ENCODE data around the gene MOB2. TPM values are rescaled to one million over a fixed set of nuclear protein-coding genes. Genes with fewer than 3 reads are reported as not detected.

Gene MOB2
- total RNA-seq, 1 experiment from 2014 or later = 29.8 TPM

GRCh38 chr11:1509626-1510255 is 23.2 kb upstream of the MOB2 start:
- BruUV-seq (replicated peaks) = no TSS peak
- H3K4me3 Mint-ChIP-seq (ENCODE audit: low read depth, unreplicated experiment) = no peak overlapping the region
- no peaks in the 10 kb centered on the region for H3K4me1 Mint-ChIP-seq (ENCODE audit: low read depth, unreplicated experiment)
- intact Hi-C loops (cut with micrococcal nuclease; ENCODE audit: unreplicated experiment) = loop anchor here (10.0 kb wide), 1 partner anchor 205 kb away; the partner anchor contains the start of gene TOLLIP
- H3K27ac Mint-ChIP-seq (ENCODE audit: unreplicated experiment) = no peak overlapping the region
- DNase-seq = no peak
- no peaks in the 10 kb centered on the region for H3K27me3 Mint-ChIP-seq (ENCODE audit: unreplicated experiment)
- no peak for TF ChIP-seq CTCF (IDR thresholded peaks at IDR 0.05; ENCODE audit: unreplicated experiment)
- no peaks in the 10 kb centered on the region for H3K9me3 Mint-ChIP-seq (ENCODE audit: low read depth, unreplicated experiment)
- no peaks in the 10 kb centered on the region for H3K36me3 Mint-ChIP-seq (ENCODE audit: insufficient read depth, unreplicated experiment)
- CTCF ChIA-PET = interaction anchor here (0.7 kb wide), 1 partner anchor 17 kb away, joined by 3 read pairs; no protein-coding TSS in a partner anchor

GRCh38 chr11:1508986-1509385 is 22.4 kb upstream of the MOB2 start:
- H3K27me3 Mint-ChIP-seq (ENCODE audit: unreplicated experiment) = no peaks in the 10 kb centered on the region
- no peak for TF ChIP-seq CTCF (IDR thresholded peaks at IDR 0.05; ENCODE audit: unreplicated experiment)
- no peak overlapping the region for H3K4me3 Mint-ChIP-seq (ENCODE audit: low read depth, unreplicated experiment)
- H3K36me3 Mint-ChIP-seq (ENCODE audit: insufficient read depth, unreplicated experiment) = no peaks in the 10 kb centered on the region
- no TSS peak for BruUV-seq (replicated peaks)
- H3K4me1 Mint-ChIP-seq (ENCODE audit: low read depth, unreplicated experiment) = no peaks in the 10 kb centered on the region
- DNase-seq = no peak
- H3K27ac Mint-ChIP-seq (ENCODE audit: unreplicated experiment) = no peak overlapping the region
- CTCF ChIA-PET = no interaction called here
- H3K9me3 Mint-ChIP-seq (ENCODE audit: low read depth, unreplicated experiment) = no peaks in the 10 kb centered on the region
- intact Hi-C loops (cut with micrococcal nuclease; ENCODE audit: unreplicated experiment) = no loop called here

GRCh38 chr11:1508491-1508891 is 21.9 kb upstream of the MOB2 start:
- CTCF ChIA-PET = no interaction called here
- Mint-ChIP-seq H3K27ac (ENCODE audit: unreplicated experiment) (no peak overlapping the region), H3K36me3 (ENCODE audit: insufficient read depth, unreplicated experiment) (no peaks in the 10 kb centered on the region), H3K4me1 (ENCODE audit: low read depth, unreplicated experiment) (no peaks in the 10 kb centered on the region), H3K27me3 (ENCODE audit: unreplicated experiment) (no peaks in the 10 kb centered on the region), H3K9me3 (ENCODE audit: low read depth, unreplicated experiment) (no peaks in the 10 kb centered on the region), H3K4me3 (ENCODE audit: low read depth, unreplicated experiment) (no peak overlapping the region)
- BruUV-seq (replicated peaks) = no TSS peak
- DNase-seq = no peak
- intact Hi-C loops (cut with micrococcal nuclease; ENCODE audit: unreplicated experiment) = no loop called here
- TF ChIP-seq CTCF (IDR thresholded peaks at IDR 0.05; ENCODE audit: unreplicated experiment) = no peak

GRCh38 chr11:1507381-1508140 is 21.0 kb upstream of the MOB2 start:
- CTCF ChIA-PET = no interaction called here
- BruUV-seq (replicated peaks) = no TSS peak
- intact Hi-C loops (cut with micrococcal nuclease; ENCODE audit: unreplicated experiment) = no loop called here
- DNase-seq = no peak
- Mint-ChIP-seq H3K4me1 (ENCODE audit: low read depth, unreplicated experiment) (no peaks in the 10 kb centered on the region), H3K36me3 (ENCODE audit: insufficient read depth, unreplicated experiment) (no peaks in the 10 kb centered on the region), H3K4me3 (ENCODE audit: low read depth, unreplicated experiment) (no peak overlapping the region), H3K27ac (ENCODE audit: unreplicated experiment) (no peak overlapping the region), H3K9me3 (ENCODE audit: low read depth, unreplicated experiment) (no peaks in the 10 kb centered on the region), H3K27me3 (ENCODE audit: unreplicated experiment) (no peaks in the 10 kb centered on the region)
- TF ChIP-seq CTCF (IDR thresholded peaks at IDR 0.05; ENCODE audit: unreplicated experiment) = no peak
